K562 (cell line): Measurements from ENCODE around the gene COASY. TPM values are rescaled to one million over a fixed set of nuclear protein-coding genes. Genes with fewer than 3 reads are reported as not detected.

Source experiments
- BRCA1 ChIP-seq, 2 experiments: fragments of 450-650 bp in 1 of 2; sonication (generic) in 1 of 2; formaldehyde crosslinking in 1 of 2; IDR thresholded peaks; 2 replicates each; pipeline versions ENCODE4 v1.5.0 to v1.6.1; 2017 to 2020; ENCODE audit warnings: mild to moderate bottlenecking in 1 of 2, missing genetic modification reagents in 1 of 2
- CGGBP1 ChIP-seq: fragments of 250-450 bp; sonication (Bioruptor Pico); IDR thresholded peaks from 2 replicates; pipeline ENCODE4 v1.9.0; 2021; ENCODE audit warnings: mild to moderate bottlenecking
- CTCF ChIP-seq, 3 experiments: IDR thresholded peaks in 2 of 3; conservative IDR thresholded peaks in 1 of 3; 2 replicates each; pipeline ENCODE4 v1.5.1; 2011 to 2012; ENCODE audit warnings: low read length in 3 of 3, mild to moderate bottlenecking in 3 of 3, control low read depth in 2 of 3, improper control_type of control experiment in 1 of 3, inconsistent platforms in 1 of 3, low read depth in 1 of 3, mixed read lengths in 1 of 3, moderate library complexity in 1 of 3; ENCODE audit not compliant: insufficient read depth in 2 of 3
- GABPB1 ChIP-seq: sonication (generic); formaldehyde crosslinking; IDR thresholded peaks from 2 replicates; pipeline ENCODE4 v1.8.0; 2022; ENCODE audit warnings: mild to moderate bottlenecking, missing genetic modification reagents
- ILF3 ChIP-seq: fragments of 450-650 bp; IDR thresholded peaks from 2 replicates; pipeline ENCODE4 v1.6.1; 2018; ENCODE audit warnings: antibody characterized with exemption, mild to moderate bottlenecking, moderate library complexity, borderline replicate concordance
- JUN ChIP-seq, 2 experiments: sonication (generic) in 1 of 2; formaldehyde crosslinking in 1 of 2; IDR thresholded peaks; 2 replicates each; pipeline versions ENCODE4 v1.6.1 to v1.8.0; 2012 to 2022; ENCODE audit warnings: borderline replicate concordance in 2 of 2, mild to moderate bottlenecking in 2 of 2, improper control_type of control experiment in 1 of 2, low read depth in 1 of 2, low read length in 1 of 2, missing genetic modification reagents in 1 of 2
- LCOR ChIP-seq: sonication (generic); formaldehyde crosslinking; IDR thresholded peaks from 2 replicates; pipeline ENCODE4 v1.8.0; 2022; ENCODE audit warnings: mild to moderate bottlenecking, missing genetic modification reagents
- NCOA1 ChIP-seq: fragments of 450-650 bp; IDR thresholded peaks from 2 replicates; pipeline ENCODE4 v1.6.1; 2016; ENCODE audit warnings: low read depth
- NR4A1 ChIP-seq, 2 experiments: fragments of 250-450 bp in 1 of 2; fragments of 450-650 bp in 1 of 2; sonication (Bioruptor Pico) in 1 of 2; IDR thresholded peaks; 2 replicates each; pipeline versions ENCODE4 v1.4.0 to v1.6.1; 2016 to 2020; ENCODE audit warnings: mild to moderate bottlenecking in 2 of 2, missing compliant biosample characterization in 1 of 2, missing genetic modification characterization in 1 of 2, moderate library complexity in 1 of 2
- POLR2B ChIP-seq: fragments of 450-650 bp; IDR thresholded peaks from 2 replicates; pipeline ENCODE4 v1.6.1; 2018; ENCODE audit warnings: low read depth; ENCODE audit not compliant: partially characterized antibody
- STAT6 ChIP-seq: sonication (generic); formaldehyde crosslinking; IDR thresholded peaks from 2 replicates; pipeline ENCODE4 v1.8.1; 2023; ENCODE audit warnings: mild to moderate bottlenecking, missing genetic modification reagents
- TBP ChIP-seq: optimal IDR thresholded peaks from 2 replicates; pipeline ENCODE3; 2011; ENCODE audit warnings: low read depth, low read length, improper control_type of control experiment
- ZBTB33 ChIP-seq: sonication (generic); formaldehyde crosslinking; IDR thresholded peaks from 2 replicates; pipeline ENCODE4 v1.8.1; 2023; ENCODE audit warnings: mild to moderate bottlenecking, missing genetic modification reagents
- ZNF444 ChIP-seq: fragments of 250-450 bp; sonication (Bioruptor Pico); IDR thresholded peaks from 2 replicates; pipeline ENCODE4 v1.4.0; 2020; ENCODE audit warnings: mild to moderate bottlenecking, moderate library complexity
- ZNF561 ChIP-seq: fragments of 450-650 bp; formaldehyde crosslinking; conservative IDR thresholded peaks from 2 replicates; pipeline ENCODE4 v1.4.0; 2020; ENCODE audit warnings: mild to moderate bottlenecking, moderate library complexity
- ZNF655 ChIP-seq: fragments of 250-450 bp; sonication (Bioruptor Pico); IDR thresholded peaks from 2 replicates; pipeline ENCODE4 v1.5.0; 2021
- ZNF780A ChIP-seq: fragments of 250-450 bp; sonication (Bioruptor Pico); IDR thresholded peaks from 2 replicates; pipeline ENCODE4 v1.5.0; 2021; ENCODE audit warnings: mild to moderate bottlenecking
- polyA plus RNA-seq, 8 experiments: library from polyadenylated mRNA; depleted of rRNA in 4 of 8; stranded (reverse) in 5 of 8; unstranded in 3 of 8; fragments of >200 nt; fragmentation: Nextera tagmentation in 2 of 8; fragmentation: Illumina TruSeq in 1 of 8; extraction: Ambion mirVana in 2 of 8; extraction: Trizol in 1 of 8; gene quantifications; 2 replicates each; pipeline versions ENCODE4 v1.2.1 to v1.2.3, GENCODE V29; 2011 to 2014; ENCODE audit warnings: inconsistent platforms in 1 of 8, missing spikeins in 1 of 8
- total RNA-seq, 7 experiments: library from RNA; depleted of rRNA in 6 of 7; stranded (reverse); fragments of >200 nt in 6 of 7; fragmentation: Illumina TruSeq in 2 of 7; extraction: Trizol in 2 of 7; gene quantifications; 2 replicates each; pipeline versions ENCODE4 v1.2.1 to v1.2.3, GENCODE V29; 2011 to 2021; ENCODE audit warnings: low replicate concordance in 1 of 7

Gene COASY
- total and polyA plus RNA-seq, 9 of the 15 experiments (the other 6 are each of a cell fraction or from before 2014, with no cell fraction given): 25.4 to 175 (median 62.3) TPM

GRCh38 chr17:42531455-42532354 is 30.2 kb upstream of the COASY start (continued):
- no peak for TF ChIP-seq ZNF780A
- TF ChIP-seq JUN (IDR thresholded peaks at IDR 0.05; ENCODE audit: borderline replicate concordance, low read depth, low read length): no peak
- no peak for TF ChIP-seq JUN (CRISPR knock-in tag; IDR thresholded peaks at IDR 0.05; ENCODE audit: borderline replicate concordance)
- no peak for TF ChIP-seq POLR2B
- TF ChIP-seq NR4A1 (CRISPR knock-in tag; IDR thresholded peaks at IDR 0.05): no peak
- TF ChIP-seq NR4A1 (tag; IDR thresholded peaks at IDR 0.05): peak; percentile 54; the same call in 1 of the 2 replicates
- no peak for TF ChIP-seq ZBTB33
- peak; percentile 66 for TF ChIP-seq TBP
- no peak for TF ChIP-seq ZNF561 (CRISPR knock-in tag)
- TF ChIP-seq NCOA1: 0 out of 2 replicates have a peak, but pooled peaks have one; percentile 23
- TF ChIP-seq ILF3: no peak
- TF ChIP-seq ZNF444 (CRISPR knock-in tag): no peak
- peak; percentile 3; the same call in 1 of the 2 replicates for TF ChIP-seq CGGBP1 (CRISPR knock-in tag)
- no peak for TF ChIP-seq LCOR (CRISPR knock-in tag)
- no peak for TF ChIP-seq GABPB1 (CRISPR knock-in tag)
- no peak; the same call in 1 of the 2 replicates for TF ChIP-seq STAT6
- TF ChIP-seq ZNF655 (CRISPR knock-in tag): no peak
- TF ChIP-seq CTCF (IDR thresholded peaks at IDR 0.05 in 2 of 3, conservative IDR thresholded peaks at IDR 0.05 in 1 of 3; ENCODE audit: insufficient read depth in 2 of 3, low read depth in 1 of 3, low read length in 3 of 3): peak; percentile 53 to 75 (median 58); a peak in 5 of 6 replicates
- no peak for TF ChIP-seq BRCA1 (IDR thresholded peaks at IDR 0.05)
- TF ChIP-seq BRCA1 (CRISPR knock-in tag; IDR thresholded peaks at IDR 0.05): no peak
